K562 (cell line): ENCODE data around the gene PRELID2. TPM values are rescaled to one million over a fixed set of nuclear protein-coding genes. Genes with fewer than 3 reads are reported as not detected.

Experiments
- BMI1 ChIP-seq: fragments of 150-350 bp; IDR thresholded peaks from 2 replicates; pipeline ENCODE4 v1.6.1; 2014; ENCODE audit warnings: low read length
- CTBP1 ChIP-seq: fragments of 450-650 bp; IDR thresholded peaks from 2 replicates; pipeline ENCODE4 v1.6.1; 2016; ENCODE audit warnings: borderline replicate concordance
- GTF2B ChIP-seq: IDR thresholded peaks from 2 replicates; pipeline ENCODE4 v1.6.1; 2011; ENCODE audit not compliant: insufficient read length; ENCODE audit errors: extremely low read depth
- HDAC2 ChIP-seq: fragments of 450-650 bp; IDR thresholded peaks from 2 replicates; pipeline ENCODE4 v1.6.1; 2016; ENCODE audit warnings: mild to moderate bottlenecking
- MCM3 ChIP-seq: fragments of 450-650 bp; IDR thresholded peaks from 2 replicates; pipeline ENCODE4 v1.6.1; 2016
- MIER1 ChIP-seq: fragments of 450-650 bp; IDR thresholded peaks from 2 replicates; pipeline ENCODE4 v1.6.1; 2016; ENCODE audit warnings: antibody characterized with exemption, mild to moderate bottlenecking, low read depth
- NFRKB ChIP-seq: fragments of 450-650 bp; IDR thresholded peaks from 2 replicates; pipeline ENCODE4 v1.6.1; 2016; ENCODE audit warnings: low read depth
- NKRF ChIP-seq: fragments of 450-650 bp; IDR thresholded peaks from 2 replicates; pipeline ENCODE4 v1.6.1; 2016; ENCODE audit warnings: borderline replicate concordance
- PTTG1 ChIP-seq: fragments of 450-650 bp; IDR thresholded peaks from 2 replicates; pipeline ENCODE4 v1.6.1; 2016; ENCODE audit warnings: low read depth, mild to moderate bottlenecking, missing genetic modification characterization, missing compliant biosample characterization
- SMAD2 ChIP-seq: fragments of 150-350 bp; IDR thresholded peaks from 2 replicates; pipeline ENCODE4 v1.6.1; 2014; ENCODE audit warnings: low read depth, mild to moderate bottlenecking, low read length
- STAT6 ChIP-seq: sonication (generic); formaldehyde crosslinking; IDR thresholded peaks from 2 replicates; pipeline ENCODE4 v1.8.1; 2023; ENCODE audit warnings: mild to moderate bottlenecking, missing genetic modification reagents
- ZNF12 ChIP-seq: sonication (generic); formaldehyde crosslinking; IDR thresholded peaks from 2 replicates; pipeline ENCODE4 v1.4.0; 2020; ENCODE audit warnings: mild to moderate bottlenecking, missing genetic modification reagents
- ZNF124 ChIP-seq: sonication (generic); formaldehyde crosslinking; IDR thresholded peaks from 2 replicates; pipeline ENCODE4 v1.8.1; 2022; ENCODE audit warnings: missing genetic modification reagents
- ZNF232 ChIP-seq: sonication (generic); formaldehyde crosslinking; IDR thresholded peaks from 2 replicates; pipeline ENCODE4 v1.8.0; 2022; ENCODE audit warnings: mild to moderate bottlenecking, missing genetic modification reagents
- ZNF407 ChIP-seq: fragments of 450-650 bp; IDR thresholded peaks from 2 replicates; pipeline ENCODE4 v1.6.1; 2016; ENCODE audit warnings: low read depth
- ZNF445 ChIP-seq: fragments of 250-450 bp; sonication (Bioruptor Pico); IDR thresholded peaks from 2 replicates; pipeline ENCODE4 v1.4.0; 2020; ENCODE audit warnings: low read depth, mild to moderate bottlenecking, moderate library complexity
- polyA plus RNA-seq, 8 experiments: library from polyadenylated mRNA; depleted of rRNA in 4 of 8; stranded (reverse) in 5 of 8; unstranded in 3 of 8; fragments of >200 nt; fragmentation: Nextera tagmentation in 2 of 8; fragmentation: Illumina TruSeq in 1 of 8; extraction: Ambion mirVana in 2 of 8; extraction: Trizol in 1 of 8; gene quantifications; 2 replicates each; pipeline versions ENCODE4 v1.2.1 to v1.2.3, GENCODE V29; 2011 to 2014; ENCODE audit warnings: inconsistent platforms in 1 of 8, missing spikeins in 1 of 8
- total RNA-seq, 7 experiments: library from RNA; depleted of rRNA in 6 of 7; stranded (reverse); fragments of >200 nt in 6 of 7; fragmentation: Illumina TruSeq in 2 of 7; extraction: Trizol in 2 of 7; gene quantifications; 2 replicates each; pipeline versions ENCODE4 v1.2.1 to v1.2.3, GENCODE V29; 2011 to 2021; ENCODE audit warnings: low replicate concordance in 1 of 7

Gene PRELID2
- total and polyA plus RNA-seq, 9 of the 15 experiments (the other 6 are each of a cell fraction or from before 2014, with no cell fraction given), result 6.4 to 68.2 (median 28.8) TPM

GRCh38 chr5:145854651-145855258 lies 19.6 kb upstream of the PRELID2 start (continued):
- TF ChIP-seq MCM3, result no peak
- no peak for TF ChIP-seq SMAD2
- no peak for TF ChIP-seq ZNF124 (CRISPR knock-in tag)
- TF ChIP-seq MIER1, result no peak
- TF ChIP-seq NFRKB, result peak; percentile 79
- no peak for TF ChIP-seq BMI1
- TF ChIP-seq GTF2B, result no peak
- TF ChIP-seq ZNF232 (CRISPR knock-in tag), result no peak
- TF ChIP-seq ZNF445 (CRISPR knock-in tag), result no peak
- peak; percentile 97 for TF ChIP-seq HDAC2
- no peak for TF ChIP-seq STAT6
- TF ChIP-seq PTTG1 (tag), result no peak
- TF ChIP-seq ZNF407, result no peak
- no peak for TF ChIP-seq ZNF12
- peak; percentile 99 for TF ChIP-seq CTBP1
- no peak for TF ChIP-seq NKRF
